ENCODE measurements around the gene DHDDS. TPM values are rescaled to one million over a fixed set of nuclear protein-coding genes. Genes with fewer than 3 reads are reported as not detected.

The DHDDS gene
- total RNA-seq, 4 donors from 2014 or later: 35.6 to 55.8 (median 45.3) TPM

DNA sequence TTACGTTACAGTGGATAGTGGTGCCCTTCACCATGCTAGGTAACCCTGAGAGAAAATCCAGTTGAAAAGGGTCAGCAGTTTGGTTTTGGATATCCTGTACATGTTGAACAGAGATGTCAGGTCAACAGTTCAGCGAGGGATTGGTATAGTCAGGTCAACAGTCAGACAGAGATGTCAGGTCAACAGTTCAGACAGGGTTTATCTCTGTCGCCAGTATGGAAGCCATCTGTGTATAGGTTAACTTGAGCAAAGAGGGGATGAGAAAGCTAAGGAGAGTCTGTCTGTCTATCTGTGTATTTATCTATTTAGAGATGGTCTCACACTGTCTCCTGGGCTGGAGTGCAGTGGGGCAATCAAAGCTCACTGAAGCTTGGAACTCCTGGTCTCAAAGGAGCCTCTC lies 17.7 kb downstream of the DHDDS start:
- H3K27ac ChIP-seq: no peak overlapping the region
- no peaks in the 10 kb centered on the region for H3K4me1 ChIP-seq
- no peak overlapping the region for H3K4me3 ChIP-seq
- 92% methylated on average over 3 of the region's 3 CpGs for WGBS
- peaks cover 88% of the 10 kb centered on the region for H3K36me3 ChIP-seq
- no peak for DNase-seq (ENCODE audit: low spot score in 2 of 2)
- H3K27me3 ChIP-seq: no peaks in the 10 kb centered on the region
- H3K9me3 ChIP-seq: no peaks in the 10 kb centered on the region
- no peak for TF ChIP-seq POLR2AphosphoS5 (IDR thresholded peaks at IDR 0.05)
- no peak for TF ChIP-seq POLR2A (IDR thresholded peaks at IDR 0.05)
- TF ChIP-seq EP300 (IDR thresholded peaks at IDR 0.05): no peak
- TF ChIP-seq, protein P1, sequence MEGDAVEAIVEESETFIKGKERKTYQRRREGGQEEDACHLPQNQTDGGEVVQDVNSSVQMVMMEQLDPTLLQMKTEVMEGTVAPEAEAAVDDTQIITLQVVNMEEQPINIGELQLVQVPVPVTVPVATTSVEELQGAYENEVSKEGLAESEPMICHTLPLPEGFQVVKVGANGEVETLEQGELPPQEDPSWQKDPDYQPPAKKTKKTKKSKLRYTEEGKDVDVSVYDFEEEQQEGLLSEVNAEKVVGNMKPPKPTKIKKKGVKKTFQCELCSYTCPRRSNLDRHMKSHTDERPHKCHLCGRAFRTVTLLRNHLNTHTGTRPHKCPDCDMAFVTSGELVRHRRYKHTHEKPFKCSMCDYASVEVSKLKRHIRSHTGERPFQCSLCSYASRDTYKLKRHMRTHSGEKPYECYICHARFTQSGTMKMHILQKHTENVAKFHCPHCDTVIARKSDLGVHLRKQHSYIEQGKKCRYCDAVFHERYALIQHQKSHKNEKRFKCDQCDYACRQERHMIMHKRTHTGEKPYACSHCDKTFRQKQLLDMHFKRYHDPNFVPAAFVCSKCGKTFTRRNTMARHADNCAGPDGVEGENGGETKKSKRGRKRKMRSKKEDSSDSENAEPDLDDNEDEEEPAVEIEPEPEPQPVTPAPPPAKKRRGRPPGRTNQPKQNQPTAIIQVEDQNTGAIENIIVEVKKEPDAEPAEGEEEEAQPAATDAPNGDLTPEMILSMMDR (IDR thresholded peaks at IDR 0.05): no peak

DNA sequence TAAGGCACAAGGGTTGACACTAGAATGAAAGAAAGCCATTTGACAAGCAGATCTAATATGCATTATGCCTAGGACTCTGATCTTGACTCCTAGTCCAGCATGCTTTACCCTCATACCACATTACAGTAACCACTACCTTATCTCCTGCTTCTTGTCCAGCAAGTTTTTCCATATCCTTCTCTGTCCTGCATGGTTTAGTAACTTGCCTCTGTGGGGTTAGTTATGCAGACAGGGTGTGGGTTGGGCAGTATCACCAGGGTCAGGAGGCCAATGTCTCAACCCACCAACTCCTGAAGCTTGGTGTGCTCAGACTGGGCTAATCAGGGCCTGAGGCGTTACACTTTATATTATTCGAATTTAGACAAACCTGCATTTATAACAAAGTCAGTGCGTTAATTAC lies 18.8 kb downstream of the DHDDS start:
- Histone ChIP-seq H3K36me3 (peaks cover 82% of the 10 kb centered on the region), H3K27ac (no peak overlapping the region), H3K27me3 (no peaks in the 10 kb centered on the region), H3K4me1 (no peaks in the 10 kb centered on the region), H3K9me3 (no peaks in the 10 kb centered on the region), H3K4me3 (no peak overlapping the region)
- no peak for TF ChIP-seq POLR2AphosphoS5 (IDR thresholded peaks at IDR 0.05)
- no peak for TF ChIP-seq EP300 (IDR thresholded peaks at IDR 0.05)
- no peak for TF ChIP-seq POLR2A (IDR thresholded peaks at IDR 0.05)
- TF ChIP-seq, protein P1 (IDR thresholded peaks at IDR 0.05): no peak
- WGBS: 93% methylated on average over 3 of the region's 3 CpGs
- no peak for DNase-seq (ENCODE audit: low spot score in 2 of 2)

DNA sequence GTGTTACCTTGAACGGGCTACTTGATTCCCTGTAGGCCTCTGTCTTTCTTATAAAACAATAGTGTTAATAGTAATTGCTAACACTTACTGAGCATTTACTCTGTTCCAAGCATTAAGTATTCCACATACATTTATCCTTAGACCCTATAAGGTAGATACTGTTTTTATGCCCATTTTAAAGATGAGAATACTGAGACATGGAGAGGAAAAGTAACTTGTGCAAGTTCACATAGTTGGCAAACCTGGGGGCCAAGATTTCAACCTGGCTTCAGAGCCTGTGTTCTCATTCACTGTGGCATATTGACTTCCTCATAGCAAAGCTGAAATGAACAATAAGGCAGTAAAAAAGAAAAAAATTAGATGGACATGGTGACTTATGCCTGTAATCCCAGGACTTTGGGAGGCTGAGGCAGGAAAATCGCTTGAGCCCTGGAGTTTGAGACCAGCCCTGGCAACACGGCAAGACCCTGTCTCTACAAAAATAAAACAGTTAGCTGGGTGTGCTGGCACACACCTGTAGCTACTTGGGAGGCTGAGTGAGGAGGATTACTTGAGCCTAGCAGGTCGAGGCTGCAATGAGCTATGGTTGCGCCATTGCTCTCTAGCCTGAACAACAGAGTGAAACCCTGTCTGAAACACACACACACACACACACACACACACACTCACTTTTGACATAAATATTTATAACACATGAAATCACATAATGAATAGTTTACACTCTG lies 20.5 kb downstream of the DHDDS start:
- DNase-seq (ENCODE audit: low spot score in 2 of 2): no peak
- no peak overlapping the region for H3K4me3 ChIP-seq
- no peaks in the 10 kb centered on the region for H3K4me1 ChIP-seq
- no peaks in the 10 kb centered on the region for H3K27me3 ChIP-seq
- H3K36me3 ChIP-seq: peaks cover 66% of the 10 kb centered on the region
- TF ChIP-seq, protein P1 (IDR thresholded peaks at IDR 0.05): no peak
- TF ChIP-seq POLR2AphosphoS5 (IDR thresholded peaks at IDR 0.05) (no peak), POLR2A (IDR thresholded peaks at IDR 0.05) (no peak), EP300 (IDR thresholded peaks at IDR 0.05) (no peak)
- H3K9me3 ChIP-seq: no peaks in the 10 kb centered on the region
- H3K27ac ChIP-seq: no peak overlapping the region
- WGBS: 93% methylated on average over 5 of the region's 5 CpGs

DNA sequence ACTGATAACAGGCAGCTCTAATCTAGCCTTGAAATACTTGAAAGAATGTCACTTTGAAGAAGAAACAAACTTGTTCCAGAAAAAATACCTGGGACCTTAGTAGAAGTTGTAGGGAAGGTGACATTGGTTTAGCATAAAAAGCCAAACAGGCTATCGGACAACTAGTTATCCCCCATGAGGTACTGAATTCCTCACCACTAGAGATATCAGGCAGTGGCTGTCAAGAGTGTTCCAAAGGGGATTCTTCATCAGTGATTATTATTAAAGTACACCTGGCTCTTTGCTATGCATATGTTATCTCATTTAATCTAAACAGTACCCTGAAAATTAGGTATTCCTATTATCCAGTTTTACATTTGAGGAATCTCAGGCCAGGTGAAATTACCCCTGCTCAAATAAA lies 27.0 kb downstream of the DHDDS start:
- H3K4me3 ChIP-seq: no peak overlapping the region
- TF ChIP-seq EP300 (IDR thresholded peaks at IDR 0.05): no peak
- no peak for TF ChIP-seq POLR2A (IDR thresholded peaks at IDR 0.05)
- TF ChIP-seq, protein P1 (IDR thresholded peaks at IDR 0.05): no peak
- no peak for TF ChIP-seq POLR2AphosphoS5 (IDR thresholded peaks at IDR 0.05)
- 87% methylated on average over 1 of the region's 1 CpG for WGBS
- peaks cover 53% of the 10 kb centered on the region for H3K36me3 ChIP-seq
- no peaks in the 10 kb centered on the region for H3K4me1 ChIP-seq
- no peaks in the 10 kb centered on the region for H3K9me3 ChIP-seq
- no peak for DNase-seq (ENCODE audit: low spot score in 2 of 2)
- no peaks in the 10 kb centered on the region for H3K27me3 ChIP-seq
- no peak overlapping the region for H3K27ac ChIP-seq

DNA sequence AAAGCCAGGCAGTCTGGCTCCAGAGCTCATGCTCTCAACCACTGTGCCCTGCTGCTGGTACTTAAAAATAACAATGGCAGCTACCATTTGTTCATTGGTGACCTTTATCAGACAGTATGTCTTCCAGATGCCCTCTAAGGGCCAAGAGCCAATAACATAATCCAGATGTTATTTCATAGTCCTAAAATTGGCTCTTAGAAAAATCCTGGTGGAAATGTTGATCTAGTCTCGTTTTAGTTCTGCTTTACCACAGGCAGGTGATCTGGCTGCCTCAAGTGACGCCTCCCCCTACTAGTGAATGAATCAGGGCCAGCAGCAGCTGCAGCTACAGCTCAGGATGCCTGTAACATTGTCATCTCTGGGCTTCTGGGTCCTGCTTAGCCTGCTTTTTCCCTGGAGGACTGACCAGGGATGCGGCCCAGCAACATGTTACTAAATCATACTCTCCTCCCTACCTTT lies 27.5 kb downstream of the DHDDS start:
- no peak for DNase-seq (ENCODE audit: low spot score in 2 of 2)
- H3K4me3 ChIP-seq: no peak overlapping the region
- H3K27ac ChIP-seq: no peak overlapping the region
- 74% methylated on average over 3 of the region's 3 CpGs for WGBS
- TF ChIP-seq EP300 (IDR thresholded peaks at IDR 0.05) (no peak), POLR2A (IDR thresholded peaks at IDR 0.05) (no peak), POLR2AphosphoS5 (IDR thresholded peaks at IDR 0.05) (no peak)
- TF ChIP-seq, protein P1 (IDR thresholded peaks at IDR 0.05): no peak
- no peaks in the 10 kb centered on the region for H3K27me3 ChIP-seq
- H3K36me3 ChIP-seq: peaks cover 53% of the 10 kb centered on the region
- no peaks in the 10 kb centered on the region for H3K9me3 ChIP-seq
- no peaks in the 10 kb centered on the region for H3K4me1 ChIP-seq
